H7 (cell line): ENCODE results near the gene PIH1D1. TPM values are rescaled to one million over a fixed set of nuclear protein-coding genes. Genes with fewer than 3 reads are reported as not detected.

Experiments
- DNase-seq: peaks from one replicate; pipeline ENCODE4 v3.0.0; 2012
- H3K27me3 ChIP-seq: 2 replicates; pipeline ENCODE4 v1.6.0; 2011; ENCODE audit warnings: mild to moderate bottlenecking, low read length; ENCODE audit not compliant: control insufficient read depth, insufficient read depth
- H3K36me3 ChIP-seq: replicated peaks from 2 replicates; pipeline ENCODE4 v1.5.1; 2011; ENCODE audit warnings: low read length; ENCODE audit not compliant: control insufficient read depth, insufficient read depth
- H3K4me3 ChIP-seq: 2 replicates; pipeline ENCODE4 v1.5.1; 2011; ENCODE audit warnings: low read depth, mild to moderate bottlenecking, control low read depth, low read length, moderate library complexity; ENCODE audit not compliant: insufficient read depth
- total RNA-seq: library from RNA; depleted of rRNA; stranded (reverse); fragments of >200 nt; shearing (Covaris generic); gene quantifications from 2 replicates; pipeline ENCODE4 v1.2.3, GENCODE V29; 2014

The PIH1D1 gene
- total RNA-seq, 1 experiment from 2014 or later = 194 TPM

DNA sequence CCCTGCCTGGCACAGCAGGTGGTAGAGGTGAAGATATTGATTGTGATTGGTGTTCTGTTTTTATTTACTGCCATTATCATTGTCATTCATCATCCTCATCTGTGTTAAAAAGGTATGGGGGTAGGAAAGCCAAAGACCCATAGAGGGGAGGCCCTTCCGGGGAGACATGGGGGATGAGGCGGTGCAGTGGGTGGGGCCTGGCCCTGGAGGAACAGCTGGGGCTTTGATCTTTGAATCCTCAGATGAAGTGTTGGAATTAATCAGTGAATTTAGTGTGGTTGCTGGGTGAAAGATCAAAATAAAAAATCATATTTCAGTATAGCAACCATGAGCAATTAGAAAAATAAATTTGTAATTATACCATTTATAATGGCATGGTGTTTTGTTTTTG, 35.8 kb downstream of the PIH1D1 start:
- DNase-seq = no peak
- Histone ChIP-seq H3K27me3 (peaks cover 6% of the 10 kb centered on the region; the same call in 1 of the 2 replicates), H3K4me3 (no peak overlapping the region), H3K36me3 (no peaks in the 10 kb centered on the region)

DNA sequence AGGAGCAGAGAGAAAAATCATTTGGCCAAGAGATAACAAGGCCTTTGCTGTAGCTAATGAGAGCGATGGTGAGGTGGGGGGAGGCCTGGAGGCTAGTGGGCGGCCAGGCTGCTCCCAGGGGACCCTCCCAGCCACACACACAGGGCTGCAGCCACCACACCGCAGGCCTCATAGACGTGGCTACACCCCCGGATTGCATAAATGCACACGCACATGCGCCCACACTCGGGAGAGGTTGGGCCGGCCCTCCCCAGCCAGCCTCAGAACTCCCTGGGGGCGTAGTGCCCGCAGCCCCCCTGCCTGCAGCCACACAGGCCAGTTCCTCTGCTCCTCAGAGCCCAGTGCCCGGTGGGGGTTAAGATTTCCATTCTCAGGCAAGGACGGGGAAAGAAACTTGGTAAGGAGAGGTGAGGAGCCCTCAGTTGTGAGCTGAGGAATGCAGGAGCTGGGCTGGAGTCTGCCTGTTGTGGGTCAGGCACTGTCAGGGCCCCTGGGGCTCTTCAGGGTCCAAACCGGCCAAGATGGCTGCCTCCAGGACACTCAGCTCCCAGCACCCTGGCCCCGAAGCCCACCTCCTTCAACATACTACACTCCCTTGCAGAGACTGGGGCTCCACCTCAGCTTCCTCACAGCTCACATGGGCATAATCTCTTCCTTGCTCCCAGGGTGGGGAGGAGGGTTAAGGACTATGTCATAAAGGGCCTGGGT, 36.4 kb downstream of the PIH1D1 start:
- Histone ChIP-seq H3K27me3 (peaks cover 6% of the 10 kb centered on the region; the same call in 1 of the 2 replicates), H3K4me3 (no peak overlapping the region), H3K36me3 (no peaks in the 10 kb centered on the region)
- DNase-seq = peak; percentile 64

DNA sequence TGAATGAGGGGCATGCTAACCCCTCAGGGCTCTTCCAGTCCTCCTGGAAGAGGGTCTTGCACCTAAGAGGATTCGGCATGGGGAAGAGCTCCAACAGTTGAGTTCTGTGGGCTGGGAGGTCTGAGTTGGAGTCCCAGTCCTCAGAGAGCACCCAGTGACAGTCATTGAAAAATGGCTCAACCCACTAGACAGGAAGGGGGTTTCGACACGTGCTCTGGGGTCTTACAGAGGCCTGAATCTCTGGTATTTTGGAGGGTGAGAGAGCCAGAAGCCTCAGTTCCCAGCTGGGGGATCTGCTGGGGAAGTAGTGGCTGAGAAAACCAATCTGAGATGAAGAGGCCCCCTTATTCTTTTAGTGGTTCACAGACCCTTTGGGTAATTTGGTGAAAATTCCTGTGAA, 37.4 kb downstream of the PIH1D1 start:
- no peak for DNase-seq
- peaks cover 4% of the 10 kb centered on the region; the same call in 1 of the 2 replicates for H3K27me3 ChIP-seq

DNA sequence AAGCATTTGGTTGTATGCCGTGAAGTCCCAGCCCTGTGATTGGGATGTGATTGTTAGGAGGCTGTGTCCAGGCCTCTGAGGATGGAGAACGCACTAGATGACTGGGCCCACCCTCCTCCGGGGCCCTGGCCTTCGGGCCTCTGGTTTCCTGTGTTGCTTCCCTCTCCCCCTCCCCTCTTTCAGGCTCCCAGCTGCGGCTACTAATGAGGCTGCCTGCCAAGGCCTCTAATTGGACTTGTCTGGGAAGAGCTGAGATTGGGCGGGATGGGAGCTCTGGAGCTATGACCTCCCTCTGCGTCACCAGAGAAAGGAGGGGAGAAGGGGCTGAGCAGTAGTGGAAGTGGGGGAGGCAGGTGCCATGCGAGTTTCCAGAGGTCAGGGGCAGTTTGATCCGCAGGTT, 38.3 kb downstream of the PIH1D1 start:
- Histone ChIP-seq H3K36me3 (no peaks in the 10 kb centered on the region), H3K27me3 (peaks cover 4% of the 10 kb centered on the region; the same call in 1 of the 2 replicates), H3K4me3 (no peak overlapping the region)
- no peak for DNase-seq

More for the DNA sequence above, 37.4 kb downstream of the PIH1D1 start:
- Histone ChIP-seq H3K4me3 (no peak overlapping the region), H3K36me3 (no peaks in the 10 kb centered on the region)

DNA sequence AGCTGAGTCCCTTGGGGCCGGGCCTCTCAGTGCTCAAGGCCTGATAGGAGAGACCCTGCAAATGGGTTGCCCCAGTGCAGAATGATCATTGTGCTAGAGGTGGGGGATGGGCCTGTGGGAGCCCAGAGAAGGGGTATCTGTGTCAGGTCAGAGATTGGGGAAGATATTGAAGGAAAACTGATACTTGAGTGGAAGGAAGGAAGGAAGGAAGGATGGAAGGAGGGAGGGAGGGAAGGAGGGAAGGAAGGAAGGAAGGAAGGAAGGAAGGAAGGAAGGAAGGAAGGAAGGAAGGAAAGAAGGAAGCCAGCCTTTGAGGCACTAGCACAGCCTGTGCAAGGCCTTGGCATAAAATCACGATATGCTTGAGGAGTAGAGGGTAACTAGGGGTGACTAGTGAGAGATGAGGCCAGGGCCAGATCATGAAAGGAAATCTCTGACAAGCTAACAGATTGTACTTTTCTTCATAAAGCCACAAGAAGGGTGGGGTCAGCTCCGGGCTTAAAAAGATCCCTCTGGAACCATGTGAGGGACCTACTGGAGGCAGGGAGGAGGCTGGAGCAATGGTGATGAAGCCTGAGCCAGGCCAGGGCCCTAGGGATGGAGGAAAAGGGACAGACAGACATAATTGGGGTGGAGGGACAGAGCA, 39.8 kb downstream of the PIH1D1 start:
- H3K27me3 ChIP-seq = peaks cover 1% of the 10 kb centered on the region; the same call in 1 of the 2 replicates
- no peak overlapping the region for H3K4me3 ChIP-seq
- DNase-seq = no peak

DNA sequence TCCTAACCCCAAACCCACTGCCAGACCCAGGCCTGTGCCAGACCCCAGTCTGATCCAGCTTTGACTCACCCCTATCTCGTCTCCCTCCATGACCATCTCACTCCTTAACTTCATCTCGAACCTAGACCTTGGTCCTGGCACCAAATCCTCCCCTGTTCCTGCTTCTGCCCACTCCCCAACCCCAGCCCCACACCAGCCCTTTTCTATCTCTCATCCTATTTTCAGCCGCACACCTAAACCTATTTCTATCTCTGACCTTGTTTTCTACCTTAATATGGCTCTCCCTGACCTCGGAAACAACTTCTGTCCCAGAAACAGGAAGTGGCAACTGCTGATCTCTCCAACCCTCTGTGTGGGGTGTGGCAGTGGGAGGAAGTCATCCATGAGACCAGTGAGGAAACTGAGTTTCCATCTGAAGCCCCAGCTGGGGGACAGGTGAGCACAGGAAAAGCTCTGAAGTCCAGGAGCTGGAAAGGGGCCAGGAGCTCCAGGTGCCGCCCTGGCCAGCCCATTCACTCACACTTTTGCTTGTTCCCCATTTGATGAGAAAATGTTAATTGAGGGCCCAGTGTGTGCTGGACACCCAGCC, 42.1 kb downstream of the PIH1D1 start:
- Histone ChIP-seq H3K4me3 (no peak overlapping the region), H3K36me3 (no peaks in the 10 kb centered on the region), H3K27me3 (no peaks in the 10 kb centered on the region; the same call in 1 of the 2 replicates)
- no peak for DNase-seq

More for the DNA sequence above, 39.8 kb downstream of the PIH1D1 start:
- no peaks in the 10 kb centered on the region for H3K36me3 ChIP-seq

DNA sequence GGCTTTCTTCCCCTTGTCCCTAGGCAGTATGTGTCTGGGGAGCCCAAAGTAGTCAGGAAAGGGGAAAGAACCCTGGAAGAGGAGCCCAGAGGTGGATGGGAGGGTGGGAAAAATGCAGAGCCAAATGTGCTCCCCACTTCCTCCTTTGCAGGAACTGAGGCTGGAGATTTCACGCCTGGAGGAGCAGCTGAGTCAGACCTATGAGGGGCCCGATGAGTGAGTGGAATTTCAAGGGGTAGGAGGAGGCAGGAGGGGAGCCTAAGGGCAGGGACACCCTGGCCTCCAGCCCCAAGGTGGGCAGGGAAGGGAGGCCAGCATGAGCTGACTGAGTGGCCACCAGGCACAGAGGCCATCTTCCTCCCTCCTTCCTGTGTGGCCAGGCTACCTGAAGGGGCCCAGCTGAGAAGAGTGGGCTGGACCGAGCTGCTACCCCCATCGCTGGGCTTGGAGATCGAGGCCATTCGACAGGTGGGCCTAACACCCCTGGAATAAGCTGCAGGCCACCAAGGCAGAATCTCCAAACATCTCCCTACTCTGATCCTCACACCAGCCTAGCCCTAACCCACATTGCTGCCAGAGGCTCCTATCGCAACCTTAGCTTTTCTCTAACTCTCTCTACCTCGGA, 42.7 kb downstream of the PIH1D1 start:
- Histone ChIP-seq H3K4me3 (no peak overlapping the region), H3K36me3 (no peaks in the 10 kb centered on the region), H3K27me3 (no peaks in the 10 kb centered on the region; the same call in 1 of the 2 replicates)
- no peak for DNase-seq

DNA sequence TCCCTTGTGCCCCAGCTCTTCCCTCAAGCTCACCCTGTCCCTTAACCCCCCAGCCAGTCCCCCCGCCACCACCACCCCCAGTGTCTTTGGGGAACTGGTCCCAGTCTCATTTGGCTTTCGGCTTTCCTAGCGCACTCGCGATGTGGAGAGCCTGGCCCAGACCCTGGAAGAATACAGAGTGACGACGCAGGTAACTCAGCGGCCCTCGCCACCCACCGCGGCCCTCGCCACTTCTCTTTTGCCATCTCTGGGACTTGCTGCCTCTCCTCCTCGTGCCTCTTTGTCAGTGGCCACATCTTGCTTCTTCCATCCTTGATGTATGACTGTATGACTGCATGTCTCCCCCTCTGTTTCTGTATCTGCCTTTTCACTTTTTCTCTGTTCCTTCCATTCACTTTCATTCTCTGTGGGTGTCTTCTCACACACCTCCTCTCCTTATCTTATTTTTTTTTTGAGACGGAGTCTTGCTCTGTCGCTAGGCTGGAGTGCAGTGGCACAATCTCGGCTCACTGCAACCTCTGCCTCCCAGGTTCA, 44.1 kb downstream of the PIH1D1 start:
- no peak for DNase-seq
- Histone ChIP-seq H3K4me3 (no peak overlapping the region), H3K27me3 (no peaks in the 10 kb centered on the region; the same call in 1 of the 2 replicates), H3K36me3 (no peaks in the 10 kb centered on the region)

DNA sequence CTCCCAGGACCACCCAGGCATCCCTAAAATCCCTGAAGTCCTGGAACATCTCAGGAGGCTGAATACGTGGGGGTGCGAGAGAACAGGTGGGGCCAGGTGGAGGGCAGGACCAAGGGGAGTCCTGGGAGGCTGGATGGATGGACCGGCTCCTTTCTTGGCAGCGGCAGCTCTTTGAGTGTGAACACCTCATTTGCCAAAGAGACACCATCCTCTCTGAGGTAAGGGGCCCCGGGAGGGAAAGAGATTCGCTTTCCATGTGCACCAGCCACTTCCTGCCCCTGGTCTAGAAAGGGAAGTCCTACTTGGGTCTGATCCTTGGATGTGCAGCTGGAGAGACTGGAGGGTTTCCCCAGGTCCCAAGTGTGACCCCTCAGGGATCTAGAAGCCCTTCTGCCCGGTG, 44.5 kb downstream of the PIH1D1 start:
- Histone ChIP-seq H3K4me3 (no peak overlapping the region), H3K27me3 (no peaks in the 10 kb centered on the region; the same call in 1 of the 2 replicates), H3K36me3 (no peaks in the 10 kb centered on the region)
- DNase-seq = no peak

DNA sequence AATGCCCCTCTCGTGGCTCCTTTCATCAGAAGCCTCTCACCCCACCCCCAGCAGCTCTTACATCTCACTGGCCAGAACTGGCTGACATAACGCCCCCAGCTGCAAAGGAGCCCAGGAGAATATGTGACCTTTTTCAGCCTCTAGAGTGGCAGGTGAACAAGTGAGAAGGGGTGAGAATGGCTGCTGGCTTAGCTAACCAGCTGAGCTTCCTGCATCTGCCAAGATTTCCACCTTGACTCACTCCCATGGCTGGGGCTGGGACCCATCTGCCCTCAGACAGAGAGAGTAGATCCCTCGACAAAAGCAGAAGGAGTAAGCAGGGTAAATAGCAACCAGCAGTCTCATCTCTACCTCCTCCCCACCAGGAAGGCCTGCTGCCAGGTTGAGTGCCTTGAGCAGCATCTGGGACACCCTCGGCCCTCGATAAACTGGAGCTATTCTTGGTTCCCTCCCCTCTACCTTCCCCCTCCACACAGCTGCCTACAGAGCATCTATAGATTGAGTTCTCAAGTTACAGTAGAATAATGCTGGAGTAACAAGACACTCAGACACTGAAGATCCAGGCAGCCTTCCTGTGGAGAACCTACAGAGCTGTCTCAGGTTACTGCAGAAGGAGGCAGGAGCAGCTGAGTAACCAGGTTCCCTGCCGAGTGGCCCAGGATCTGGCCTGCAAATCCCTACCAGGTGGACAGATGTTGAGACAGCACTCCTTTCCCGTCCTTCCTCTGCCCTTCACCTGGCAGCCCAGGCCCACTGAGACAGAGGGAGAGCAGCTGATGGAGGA, 48.0 kb downstream of the PIH1D1 start:
- Histone ChIP-seq H3K27me3 (no peaks in the 10 kb centered on the region; the same call in 1 of the 2 replicates), H3K36me3 (no peaks in the 10 kb centered on the region), H3K4me3 (no peak overlapping the region)
- peak; percentile 82 for DNase-seq

DNA sequence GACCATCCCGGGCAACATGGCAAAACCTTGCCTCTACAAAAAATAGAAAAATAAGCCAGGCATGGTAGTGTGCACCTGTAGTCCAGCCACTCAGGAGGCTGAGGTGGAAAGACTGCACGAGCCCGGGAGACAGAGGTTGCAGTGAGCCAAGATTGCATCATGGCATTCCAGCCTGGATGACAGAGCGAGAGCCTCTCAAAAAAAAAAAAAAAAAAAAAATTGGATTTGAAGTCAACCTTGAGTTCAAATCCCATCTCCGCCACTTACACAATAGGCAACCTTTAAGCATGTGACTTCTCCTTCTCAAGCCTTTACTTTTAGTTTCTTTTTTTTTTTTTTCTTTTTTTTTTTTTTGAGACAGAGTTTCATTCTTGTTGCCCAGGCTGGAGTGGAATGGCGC, 51.6 kb downstream of the PIH1D1 start:
- no peaks in the 10 kb centered on the region for H3K36me3 ChIP-seq
- no peaks in the 10 kb centered on the region; the same call in 1 of the 2 replicates for H3K27me3 ChIP-seq
- H3K4me3 ChIP-seq = no peak overlapping the region
- DNase-seq = no peak

DNA sequence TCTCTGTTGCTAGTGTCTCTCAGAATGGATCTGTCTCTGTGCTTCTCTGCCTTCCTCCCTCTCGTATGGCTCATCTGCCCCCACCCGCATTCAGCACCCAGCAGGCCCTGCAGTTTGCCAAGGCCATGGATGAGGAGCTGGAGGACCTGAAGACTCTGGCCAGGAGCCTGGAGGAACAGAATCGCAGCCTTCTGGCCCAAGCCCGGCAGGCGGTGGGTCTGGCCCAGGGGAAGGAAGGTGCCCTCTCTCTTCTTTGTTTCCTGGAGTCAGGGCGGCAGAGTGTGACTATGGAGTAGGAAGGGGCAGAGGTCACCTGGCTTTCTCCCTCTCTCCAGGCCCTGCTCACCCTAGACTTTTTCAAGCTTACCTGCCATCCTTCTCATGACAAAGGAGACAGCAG, 52.7 kb downstream of the PIH1D1 start:
- Histone ChIP-seq H3K4me3 (no peak overlapping the region), H3K36me3 (no peaks in the 10 kb centered on the region), H3K27me3 (no peaks in the 10 kb centered on the region; the same call in 1 of the 2 replicates)
- peak; percentile 19 for DNase-seq

DNA sequence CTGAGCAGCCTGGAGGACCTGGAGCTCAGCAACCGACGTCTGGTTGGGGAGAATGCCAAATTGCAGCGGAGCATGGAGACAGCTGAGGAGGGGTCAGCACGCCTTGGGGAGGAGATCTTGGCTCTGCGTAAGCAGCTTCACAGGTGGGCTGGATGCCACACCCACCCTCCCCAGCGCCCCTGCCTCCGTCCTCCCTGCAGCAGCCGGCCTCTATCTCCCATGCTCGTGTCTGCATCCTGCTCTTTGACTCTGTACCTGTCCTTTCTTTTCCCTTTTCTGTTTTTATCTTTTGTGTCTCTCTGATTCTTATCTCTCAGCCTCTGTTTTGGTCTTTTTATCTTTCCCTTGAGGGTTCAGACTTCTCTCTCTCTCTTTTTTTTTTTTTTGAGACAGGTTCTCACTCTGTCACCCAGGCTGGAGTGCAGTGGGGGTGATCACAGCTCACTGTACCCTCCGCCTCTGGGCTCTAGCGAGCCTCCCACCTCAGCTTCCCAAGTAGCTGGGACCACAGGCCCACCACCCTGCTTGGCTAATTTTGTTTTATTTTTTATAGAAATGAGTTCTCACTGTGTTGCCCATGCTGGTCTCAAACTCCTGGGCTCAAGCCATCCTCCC, 53.5 kb downstream of the PIH1D1 start:
- Histone ChIP-seq H3K27me3 (no peaks in the 10 kb centered on the region; the same call in 1 of the 2 replicates), H3K4me3 (no peak overlapping the region), H3K36me3 (no peaks in the 10 kb centered on the region)
- DNase-seq = peak; percentile 54
